K562 (cell line): ENCODE results near the gene DPEP2. TPM values are rescaled to one million over a fixed set of nuclear protein-coding genes. Genes with fewer than 3 reads are reported as not detected.

Experiments
- ATAC-seq: fragments of 200-7000 bp; cut with Tn5 transposase; 3 replicates; pipeline ENCODE4 v1.9.1; 2020; ENCODE audit warnings: moderate library complexity
- BruUV-seq: library from RNA; stranded (reverse); fragments of 400-500 nt; replicated peaks from 2 replicates; lab custom pipeline; 2021; lab: Mats Ljungman, UMichigan
- CTCF ChIA-PET: fragments of 300-600 bp; formaldehyde crosslinking; extraction: SDS; loops from one replicate; lab custom pipeline; 2021; ENCODE audit warnings: low intra/inter-chr PET ratio; lab: Yijun Ruan, JAX
- POLR2A ChIA-PET: fragments of 300-600, 350-650 bp; sonication (Branson Sonifier 250); formaldehyde crosslinking; extraction: SDS; loops from one replicate; lab custom pipeline; 2021; ENCODE audit warnings: antibody characterized with exemption, inconsistent platforms; lab: Yijun Ruan, JAX
- DNase-seq, 4 experiments: peaks; one replicate each; pipeline versions ENCODE4 v3.0.0 to v3.0.0-alpha.2; 2011 to 2018; ENCODE audit warnings: low spot score in 3 of 4, mixed read lengths in 3 of 4; ENCODE audit errors: extremely low read depth in 1 of 4
- FAIRE-seq: peaks from 2 replicates; lab custom pipeline; 2011; peaks lifted over from hg19 to GRCh38; lab: Jason Lieb, UNC
- H2AFZ ChIP-seq: 2 replicates; pipeline ENCODE4 v1.6.0; 2011; ENCODE audit warnings: low read depth, low read length, control low read depth, inconsistent platforms
- H3K27ac ChIP-seq: fragments of 200-600 bp; 3 replicates; pipeline ENCODE4 v1.8.0; 2011; ENCODE audit warnings: low read depth, mild to moderate bottlenecking, control low read depth, inconsistent platforms, low read length, moderate library complexity, mixed read lengths; ENCODE audit errors: extremely low read depth
- H3K27me3 ChIP-seq, 2 experiments: fragments of 300-600 bp in 1 of 2; 2 replicates in 1 of 2; 3 replicates in 1 of 2; pipeline versions ENCODE4 v1.6.0 to v1.8.0; 2011; ENCODE audit warnings: inconsistent platforms in 2 of 2, low read length in 2 of 2, mild to moderate bottlenecking in 1 of 2, mixed read lengths in 1 of 2, moderate library complexity in 1 of 2; ENCODE audit not compliant: control insufficient read depth in 2 of 2, insufficient read depth in 2 of 2
- H3K36me3 ChIP-seq: fragments of 300-600 bp; 3 replicates; pipeline ENCODE4 v1.8.0; 2011; ENCODE audit warnings: mild to moderate bottlenecking, low read length, inconsistent platforms; ENCODE audit not compliant: control insufficient read depth, insufficient read depth
- H3K4me1 ChIP-seq, 2 experiments: fragments of 200-600 bp in 1 of 2; replicated peaks in 1 of 2; 2 replicates in 1 of 2; 3 replicates in 1 of 2; pipeline versions ENCODE4 v1.5.1 to v1.8.0; 2011; ENCODE audit warnings: inconsistent platforms in 2 of 2, low read length in 2 of 2, mild to moderate bottlenecking in 1 of 2, mixed read lengths in 1 of 2, moderate library complexity in 1 of 2; ENCODE audit not compliant: control insufficient read depth in 2 of 2, insufficient read depth in 2 of 2
- H3K4me2 ChIP-seq: 2 replicates; pipeline ENCODE4 v1.6.1; 2011; ENCODE audit warnings: low read length, control low read depth, inconsistent platforms, mixed read lengths; ENCODE audit not compliant: insufficient read depth
- H3K4me3 ChIP-seq: fragments of 200-600 bp; sonication (generic), shearing (Covaris generic); 2 replicates; pipeline ENCODE4 v1.5.1; 2016; ENCODE audit warnings: control low read depth, inconsistent platforms
- H3K79me2 ChIP-seq: fragments of 200-600 bp; 3 replicates; pipeline ENCODE4 v1.8.0; 2011; ENCODE audit warnings: low read length, inconsistent platforms; ENCODE audit not compliant: control insufficient read depth, insufficient read depth
- H3K9ac ChIP-seq, 2 experiments: 2 replicates each; pipeline versions ENCODE4 v1.6.0 to v1.6.1; 2011; ENCODE audit warnings: low read depth in 2 of 2, low read length in 2 of 2, control low read depth in 1 of 2, inconsistent platforms in 1 of 2, mild to moderate bottlenecking in 1 of 2, mixed read lengths in 1 of 2; ENCODE audit not compliant: insufficient read depth in 1 of 2
- H3K9me1 ChIP-seq: one replicate; pipeline ENCODE4 v1.6.0; 2011; ENCODE audit warnings: inconsistent platforms, mild to moderate bottlenecking, low read length, moderate library complexity; ENCODE audit not compliant: control insufficient read depth, insufficient read depth
- H3K9me3 ChIP-seq: replicated peaks from 2 replicates; pipeline ENCODE4 v1.5.1; 2011; ENCODE audit warnings: low read depth, low read length, inconsistent platforms; ENCODE audit not compliant: control insufficient read depth, insufficient read depth
- H4K20me1 ChIP-seq: replicated peaks from 2 replicates; pipeline ENCODE4 v1.6.1; 2011; ENCODE audit warnings: low read length, inconsistent platforms, mixed read lengths; ENCODE audit not compliant: control insufficient read depth, insufficient read depth
- E2F4 ChIP-seq: sonication (generic); formaldehyde crosslinking; IDR thresholded peaks from 2 replicates; pipeline ENCODE4 v1.8.0; 2022; ENCODE audit warnings: mild to moderate bottlenecking, low read depth, missing genetic modification reagents
- FOXA1 ChIP-seq: fragments of 450-650 bp; IDR thresholded peaks from 2 replicates; pipeline ENCODE4 v1.6.1; 2016; ENCODE audit warnings: mild to moderate bottlenecking, borderline replicate concordance
- HSF4 ChIP-seq: fragments of 250-450 bp; sonication (Bioruptor Pico); IDR thresholded peaks from 2 replicates; pipeline ENCODE4 v2.1.2; 2022; ENCODE audit warnings: mild to moderate bottlenecking, moderate library complexity, borderline replicate concordance
- KAT2B ChIP-seq: IDR thresholded peaks from one replicate; pipeline ENCODE4 v1.6.1; 2012; ENCODE audit warnings: low read depth, mild to moderate bottlenecking, control low read depth, inconsistent platforms, low read length, moderate library complexity
- KDM1A ChIP-seq, 2 experiments: fragments of 450-650 bp; IDR thresholded peaks; 2 replicates each; pipeline ENCODE4 v1.6.1; 2016; ENCODE audit warnings: mild to moderate bottlenecking in 2 of 2
- KDM4B ChIP-seq, 2 experiments: fragments of 450-650 bp in 1 of 2; sonication (generic) in 1 of 2; IDR thresholded peaks; 2 replicates each; pipeline ENCODE4 v1.6.1; 2016 to 2017; ENCODE audit warnings: borderline replicate concordance in 2 of 2, antibody characterized with exemption in 1 of 2, low read depth in 1 of 2, mild to moderate bottlenecking in 1 of 2
- MCM7 ChIP-seq, 2 experiments: fragments of 450-650 bp; IDR thresholded peaks; 2 replicates each; pipeline ENCODE4 v1.6.1; 2016 to 2018
- PCBP2 ChIP-seq: fragments of 200-400 bp; formaldehyde crosslinking; IDR thresholded peaks from 2 replicates; pipeline ENCODE4 v1.6.1; 2018; ENCODE audit warnings: low read length, low read depth, mild to moderate bottlenecking, moderate library complexity; ENCODE audit not compliant: poor library complexity, severe bottlenecking
- PTBP1 ChIP-seq: fragments of 200-400 bp; formaldehyde crosslinking; IDR thresholded peaks from 2 replicates; pipeline ENCODE4 v1.6.1; 2017; ENCODE audit warnings: low read depth, low read length
- STAG1 ChIP-seq: sonication (generic); formaldehyde crosslinking; IDR thresholded peaks from 2 replicates; pipeline ENCODE4 v1.5.0; 2020; ENCODE audit warnings: missing genetic modification reagents, borderline replicate concordance
- ZKSCAN3 ChIP-seq: fragments of 250-450 bp; sonication (Bioruptor Pico); IDR thresholded peaks from 2 replicates; pipeline ENCODE4 v1.4.0; 2020
- ZZZ3 ChIP-seq: fragments of 450-650 bp; IDR thresholded peaks from 2 replicates; pipeline ENCODE4 v1.6.1; 2016; ENCODE audit warnings: antibody characterized with exemption, mild to moderate bottlenecking, moderate library complexity
- WGBS: fragments of 100-300 bp; shearing (Covaris generic); methylation state at CpG from one replicate; pipeline ENCODE4 v1.1.6; 2016; ENCODE audit warnings: low coverage, mixed read lengths; ENCODE audit not compliant: insufficient coverage; ENCODE audit errors: missing lambda C conversion rate; 5-methylcytosine and 5-hydroxymethylcytosine counted together
- in situ Hi-C: fragments of 300-500 bp; cut with MboI; formaldehyde crosslinking; loops from 4 replicates; pipeline ENCODE4 v1.15.0; 2018; ENCODE audit warnings: inconsistent platforms, mixed read lengths
- intact Hi-C: fragments of 100-400 bp; cut with micrococcal nuclease; formaldehyde crosslinking; loops from 2 replicates; pipeline ENCODE4 v1.14.2; 2022
- polyA plus RNA-seq, 8 experiments: library from polyadenylated mRNA; depleted of rRNA in 4 of 8; stranded (reverse) in 5 of 8; unstranded in 3 of 8; fragments of >200 nt; fragmentation: Nextera tagmentation in 2 of 8; fragmentation: Illumina TruSeq in 1 of 8; extraction: Ambion mirVana in 2 of 8; extraction: Trizol in 1 of 8; gene quantifications; 2 replicates each; pipeline versions ENCODE4 v1.2.1 to v1.2.3, GENCODE V29; 2011 to 2014; ENCODE audit warnings: inconsistent platforms in 1 of 8, missing spikeins in 1 of 8
- total RNA-seq, 7 experiments: library from RNA; depleted of rRNA in 6 of 7; stranded (reverse); fragments of >200 nt in 6 of 7; fragmentation: Illumina TruSeq in 2 of 7; extraction: Trizol in 2 of 7; gene quantifications; 2 replicates each; pipeline versions ENCODE4 v1.2.1 to v1.2.3, GENCODE V29; 2011 to 2021; ENCODE audit warnings: low replicate concordance in 1 of 7
- TF ChIP-seq, protein P1 (sequence below): fragments of 250-450 bp; sonication (Bioruptor Pico); IDR thresholded peaks from 2 replicates; pipeline ENCODE4 v1.8.0; 2022; ENCODE audit warnings: moderate library complexity, mild to moderate bottlenecking, inconsistent platforms
- TF ChIP-seq, protein P2 (sequence below): sonication (generic); formaldehyde crosslinking; IDR thresholded peaks from 2 replicates; pipeline ENCODE4 v1.8.1; 2023; ENCODE audit warnings: mild to moderate bottlenecking, missing genetic modification reagents, moderate library complexity

The DPEP2 gene
- total and polyA plus RNA-seq, 9 of the 15 experiments (the other 6 are each of a cell fraction or from before 2014, with no cell fraction given), result 0.14 to 1.2 (median 0.38) TPM

DNA sequence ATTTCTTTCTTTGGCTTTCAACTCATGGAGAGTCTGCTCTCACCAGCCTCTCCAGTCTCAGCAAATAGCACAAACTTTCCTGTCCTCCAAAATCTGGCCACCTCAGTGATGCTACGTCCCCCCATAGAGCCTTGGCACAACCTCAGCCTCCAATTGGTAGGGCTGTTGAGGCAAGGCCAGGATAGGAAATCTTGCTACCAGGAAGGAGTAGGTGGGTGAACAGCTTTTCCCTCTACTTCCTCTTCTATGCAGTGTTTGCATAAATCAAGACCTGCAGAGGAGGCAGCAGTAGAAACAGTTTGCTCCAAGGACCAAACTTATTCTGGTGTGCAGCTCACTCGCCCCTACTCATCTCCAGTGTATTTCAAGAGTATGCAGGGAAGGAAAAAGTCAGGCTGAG is 701 bp upstream of the DPEP2 start:
- Histone ChIP-seq H3K27me3 (no peaks in the 10 kb centered on the region), H3K9me3 (no peaks in the 10 kb centered on the region), H2AFZ (peak overlapping the region; percentile 73; the same call in 1 of the 2 replicates), H3K36me3 (no peaks in the 10 kb centered on the region), H3K4me3 (no peak overlapping the region), H3K27ac (0 out of 3 replicates have a peak overlapping the region, but pooled peaks have one; percentile 35), H3K9me1 (no peaks in the 10 kb centered on the region), H4K20me1 (no peaks in the 10 kb centered on the region), H3K4me2 (peak overlapping the region; percentile 40; the same call in 1 of the 2 replicates), H3K9ac (no peak overlapping the region), H3K79me2 (no peaks in the 10 kb centered on the region), H3K4me1 (peaks cover 16 to 19% of the 10 kb centered on the region in 2 experiments)
- intact Hi-C loops (no loop called here), in situ Hi-C loops (loop anchor here (10.0 kb wide), 1 partner anchor 315 kb away; the partner anchor contains the start of genes PRMT7 and SLC7A6OS)
- CTCF ChIA-PET, result no interaction called here
- DNase-seq (no peak), FAIRE-seq (no peak), ATAC-seq (no peak; the same call in 2 of the 3 replicates)
- POLR2A ChIA-PET, result interaction anchor here (0.5 to 1.0 kb wide), 6 partner anchors 12 to 48 kb away, joined by 3 read pairs; partner anchors contain the start of genes DDX28 and DUS2
- BruUV-seq, result no TSS peak
- TF ChIP-seq PTBP1, result no peak
- TF ChIP-seq HSF4 (CRISPR knock-in tag), result no peak
- no peak for TF ChIP-seq MCM7 (IDR thresholded peaks at IDR 0.05)
- TF ChIP-seq KDM4B (IDR thresholded peaks at IDR 0.05; ENCODE audit: borderline replicate concordance in 2 of 2, low read depth in 1 of 2), result no peak
- no peak for TF ChIP-seq STAG1 (CRISPR knock-in tag)
- TF ChIP-seq PCBP2, result no peak
- TF ChIP-seq, protein P1, sequence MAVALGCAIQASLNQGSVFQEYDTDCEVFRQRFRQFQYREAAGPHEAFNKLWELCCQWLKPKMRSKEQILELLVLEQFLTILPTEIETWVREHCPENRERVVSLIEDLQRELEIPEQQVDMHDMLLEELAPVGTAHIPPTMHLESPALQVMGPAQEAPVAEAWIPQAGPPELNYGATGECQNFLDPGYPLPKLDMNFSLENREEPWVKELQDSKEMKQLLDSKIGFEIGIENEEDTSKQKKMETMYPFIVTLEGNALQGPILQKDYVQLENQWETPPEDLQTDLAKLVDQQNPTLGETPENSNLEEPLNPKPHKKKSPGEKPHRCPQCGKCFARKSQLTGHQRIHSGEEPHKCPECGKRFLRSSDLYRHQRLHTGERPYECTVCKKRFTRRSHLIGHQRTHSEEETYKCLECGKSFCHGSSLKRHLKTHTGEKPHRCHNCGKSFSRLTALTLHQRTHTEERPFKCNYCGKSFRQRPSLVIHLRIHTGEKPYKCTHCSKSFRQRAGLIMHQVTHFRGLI (CRISPR knock-in tag), result no peak
- TF ChIP-seq ZKSCAN3 (CRISPR knock-in tag), result no peak
- no peak for TF ChIP-seq KDM1A (IDR thresholded peaks at IDR 0.05)
- no peak for TF ChIP-seq FOXA1
- TF ChIP-seq KAT2B, result no peak
- TF ChIP-seq ZZZ3, result no peak
- no peak for TF ChIP-seq E2F4 (CRISPR knock-in tag)
- TF ChIP-seq, protein P2, sequence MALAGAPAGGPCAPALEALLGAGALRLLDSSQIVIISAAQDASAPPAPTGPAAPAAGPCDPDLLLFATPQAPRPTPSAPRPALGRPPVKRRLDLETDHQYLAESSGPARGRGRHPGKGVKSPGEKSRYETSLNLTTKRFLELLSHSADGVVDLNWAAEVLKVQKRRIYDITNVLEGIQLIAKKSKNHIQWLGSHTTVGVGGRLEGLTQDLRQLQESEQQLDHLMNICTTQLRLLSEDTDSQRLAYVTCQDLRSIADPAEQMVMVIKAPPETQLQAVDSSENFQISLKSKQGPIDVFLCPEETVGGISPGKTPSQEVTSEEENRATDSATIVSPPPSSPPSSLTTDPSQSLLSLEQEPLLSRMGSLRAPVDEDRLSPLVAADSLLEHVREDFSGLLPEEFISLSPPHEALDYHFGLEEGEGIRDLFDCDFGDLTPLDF (CRISPR knock-in tag), result no peak
- WGBS, result 33% methylated on average over 2 of the region's 2 CpGs
